Ectodermal cell (in vitro differentiated cells): ENCODE results near the gene COL25A1.

Experiments used
- H3K27ac ChIP-seq: 2 replicates; pipeline ENCODE4 v1.7.0; 2013; ENCODE audit warnings: mild to moderate bottlenecking, low read depth, low read length; ENCODE audit not compliant: insufficient read depth, poor library complexity, severe bottlenecking
- H3K27me3 ChIP-seq: 2 replicates; pipeline ENCODE4 v1.7.0; 2013; ENCODE audit warnings: mild to moderate bottlenecking, low read length; ENCODE audit not compliant: insufficient read depth, control insufficient read depth, poor library complexity, severe bottlenecking
- H3K36me3 ChIP-seq: one replicate; pipeline ENCODE4 v1.7.0; 2013; ENCODE audit warnings: low read length; ENCODE audit not compliant: control insufficient read depth, insufficient read depth
- H3K4me1 ChIP-seq: one replicate; pipeline ENCODE4 v1.7.0; 2013; ENCODE audit warnings: low read length; ENCODE audit not compliant: control insufficient read depth, insufficient read depth
- H3K4me3 ChIP-seq: 2 replicates; pipeline ENCODE4 v1.7.0; 2013; ENCODE audit warnings: low read depth, low read length, control low read depth; ENCODE audit not compliant: insufficient read depth
- H3K9me3 ChIP-seq: 2 replicates; pipeline ENCODE4 v1.7.0; 2013; ENCODE audit warnings: mild to moderate bottlenecking, low read length, moderate library complexity; ENCODE audit not compliant: control insufficient read depth
- whole genome bisulfite sequencing, 2 experiments: methylation state at CpG; one replicate each; pipeline ENCODE4 v1.1.7; 2013; ENCODE audit warnings: missing lambda C conversion rate in 2 of 2; 5-methylcytosine and 5-hydroxymethylcytosine counted together

COL25A1 gene

DNA sequence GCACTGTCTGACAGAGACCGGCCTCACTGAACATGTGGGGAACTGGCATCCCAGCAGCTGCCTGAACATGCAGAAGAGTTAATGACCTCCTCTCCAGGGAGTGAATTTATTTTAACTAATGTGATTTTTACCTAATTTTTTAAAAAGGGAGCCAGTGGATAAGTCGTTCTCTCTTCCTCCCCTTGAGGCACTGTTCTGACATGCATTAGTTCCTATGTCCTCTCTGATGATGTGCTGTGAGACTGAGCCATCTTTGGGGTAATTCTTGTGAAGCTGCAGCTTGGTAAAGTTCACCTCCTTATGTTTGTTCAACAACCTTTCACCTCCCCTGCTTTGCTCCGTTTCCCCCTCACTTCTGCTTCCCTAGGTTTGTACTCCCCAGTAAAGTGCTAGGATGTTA lies 139.7 kb downstream of the COL25A1 start:
- H3K4me1 ChIP-seq = peaks cover 8% of the 10 kb centered on the region
- no peaks in the 10 kb centered on the region for H3K27me3 ChIP-seq
- no peaks in the 10 kb centered on the region for H3K36me3 ChIP-seq
- H3K4me3 ChIP-seq = no peak overlapping the region
- no peaks in the 10 kb centered on the region for H3K9me3 ChIP-seq
- no peak overlapping the region for H3K27ac ChIP-seq
- WGBS, 2 experiments = 81 to 93% methylated on average over 3 of the region's 3 CpGs

DNA sequence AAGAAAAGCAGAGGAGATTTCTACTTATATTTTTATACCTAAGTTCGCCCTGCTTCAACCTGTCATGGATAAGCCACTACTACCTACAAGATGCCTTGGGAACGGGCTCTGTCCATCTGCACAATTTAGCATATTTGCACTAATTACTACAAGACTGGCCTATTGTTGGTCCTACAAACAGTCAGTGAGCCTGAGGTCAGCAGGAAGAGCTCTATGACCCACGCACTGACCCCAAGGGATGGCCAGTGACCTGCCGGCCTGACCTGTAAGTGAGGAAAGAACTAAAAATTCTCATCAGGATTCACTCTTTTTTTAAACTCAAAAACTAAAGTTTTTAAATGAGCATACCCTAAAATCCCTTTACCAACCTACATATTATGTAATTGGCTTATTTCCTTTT lies 142.0 kb downstream of the COL25A1 start:
- H3K27ac ChIP-seq = no peak overlapping the region
- H3K36me3 ChIP-seq = no peaks in the 10 kb centered on the region
- peaks cover 8% of the 10 kb centered on the region for H3K4me1 ChIP-seq
- H3K4me3 ChIP-seq = no peak overlapping the region
- 85 to 88% methylated on average over 4 of the region's 4 CpGs for WGBS, 2 experiments
- H3K27me3 ChIP-seq = no peaks in the 10 kb centered on the region
- H3K9me3 ChIP-seq = no peaks in the 10 kb centered on the region

DNA sequence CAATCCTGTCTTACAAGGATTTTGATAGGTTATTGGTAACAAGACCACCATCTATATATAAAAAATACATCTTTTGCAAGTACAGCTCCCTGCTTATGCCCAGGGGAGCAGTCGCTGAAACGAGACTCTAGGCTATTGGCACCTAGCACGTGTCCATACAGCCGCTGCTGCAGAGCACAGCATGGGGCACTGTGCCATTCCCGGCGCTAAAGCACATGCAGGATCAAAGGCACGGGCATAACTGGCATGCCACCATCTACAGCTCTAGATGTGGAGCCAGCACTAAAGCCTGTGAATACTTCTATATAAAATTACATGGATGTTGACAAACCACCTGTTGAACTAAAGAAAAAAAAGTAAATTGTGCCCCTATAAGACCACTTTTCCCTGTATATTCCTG lies 144.8 kb downstream of the COL25A1 start:
- H3K27me3 ChIP-seq = no peaks in the 10 kb centered on the region
- no peaks in the 10 kb centered on the region for H3K4me1 ChIP-seq
- H3K9me3 ChIP-seq = no peaks in the 10 kb centered on the region
- 87 to 92% methylated on average over 7 of the region's 7 CpGs for WGBS, 2 experiments
- no peak overlapping the region for H3K4me3 ChIP-seq
- no peak overlapping the region for H3K27ac ChIP-seq
- no peaks in the 10 kb centered on the region for H3K36me3 ChIP-seq

DNA sequence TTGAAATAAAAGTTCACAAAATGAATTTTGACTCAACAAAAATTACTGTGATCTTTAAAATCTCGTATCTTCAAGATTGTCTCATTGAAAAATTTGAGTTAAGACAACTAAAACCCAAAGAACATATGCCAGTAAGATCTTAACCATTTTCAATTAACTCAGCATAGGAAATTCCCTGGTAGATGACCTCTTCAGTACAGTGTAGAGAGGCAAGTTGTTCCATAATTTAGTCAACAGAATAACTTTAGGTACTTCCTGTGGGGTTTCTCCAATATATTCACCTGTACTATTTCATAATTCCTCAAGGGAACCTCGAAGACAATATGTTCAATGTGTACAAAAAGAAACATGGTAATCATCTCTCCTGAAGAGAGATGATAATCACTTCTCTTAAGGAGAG lies 145.3 kb downstream of the COL25A1 start:
- no peak overlapping the region for H3K4me3 ChIP-seq
- H3K9me3 ChIP-seq = no peaks in the 10 kb centered on the region
- 92 to 94% methylated on average over 1 to 2 of the region's 2 CpGs for WGBS, 2 experiments
- no peaks in the 10 kb centered on the region for H3K27me3 ChIP-seq
- no peaks in the 10 kb centered on the region for H3K36me3 ChIP-seq
- H3K4me1 ChIP-seq = no peaks in the 10 kb centered on the region
- no peak overlapping the region for H3K27ac ChIP-seq

DNA sequence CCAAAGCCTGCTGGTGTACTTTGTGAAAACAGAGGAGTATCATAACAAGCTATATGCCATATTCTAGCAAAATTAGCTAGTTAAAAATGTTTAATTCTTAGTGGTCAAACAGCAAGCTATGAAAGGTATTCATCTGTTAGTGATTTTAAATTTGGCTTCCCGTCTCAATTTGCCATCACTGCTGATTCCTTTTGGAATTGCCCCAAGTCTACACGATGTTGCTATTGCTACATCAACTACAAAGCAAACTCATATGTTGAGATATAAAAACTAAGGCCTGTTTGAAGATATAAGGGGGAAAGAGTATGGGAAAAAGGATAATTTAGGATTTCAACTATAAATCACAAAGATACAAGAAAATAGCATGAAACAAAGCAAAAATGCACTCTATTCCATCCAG lies 146.1 kb downstream of the COL25A1 start:
- Histone ChIP-seq H3K36me3 (no peaks in the 10 kb centered on the region), H3K9me3 (no peaks in the 10 kb centered on the region), H3K4me1 (no peaks in the 10 kb centered on the region), H3K4me3 (no peak overlapping the region), H3K27me3 (no peaks in the 10 kb centered on the region), H3K27ac (no peak overlapping the region)
- 89 to 100% methylated on average over 1 of the region's 2 CpGs for WGBS, 2 experiments

DNA sequence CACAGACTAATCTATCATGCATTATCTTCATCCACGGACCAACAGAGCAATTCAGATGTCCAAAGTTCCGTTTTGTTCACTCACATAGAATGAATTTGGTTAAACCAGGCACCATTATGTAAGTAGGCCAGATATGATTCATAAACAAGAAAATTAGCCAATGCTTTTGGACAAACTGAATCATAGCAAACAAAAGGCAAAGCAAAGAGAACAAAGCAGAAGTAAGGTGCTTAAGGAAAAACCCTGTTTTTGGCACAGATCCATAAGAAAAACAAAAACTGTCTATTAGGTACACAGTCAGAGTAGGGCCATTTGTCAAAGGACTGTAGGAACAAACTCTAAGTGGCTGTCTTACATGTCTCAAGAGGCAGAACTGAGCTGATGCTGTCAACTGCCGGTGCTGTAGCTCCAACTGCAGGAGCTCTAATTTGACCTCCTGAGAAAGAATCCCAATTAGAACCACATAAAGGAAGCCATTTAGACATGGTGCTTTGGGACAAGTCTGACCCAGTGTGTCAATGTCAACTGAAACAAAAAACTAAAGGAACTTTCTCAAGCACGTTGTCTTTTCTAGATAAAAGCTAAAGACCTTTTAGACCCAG lies 146.7 kb downstream of the COL25A1 start:
- 85 to 87% methylated on average over 4 of the region's 4 CpGs for WGBS, 2 experiments
- Histone ChIP-seq H3K36me3 (no peaks in the 10 kb centered on the region), H3K27me3 (no peaks in the 10 kb centered on the region)

DNA sequence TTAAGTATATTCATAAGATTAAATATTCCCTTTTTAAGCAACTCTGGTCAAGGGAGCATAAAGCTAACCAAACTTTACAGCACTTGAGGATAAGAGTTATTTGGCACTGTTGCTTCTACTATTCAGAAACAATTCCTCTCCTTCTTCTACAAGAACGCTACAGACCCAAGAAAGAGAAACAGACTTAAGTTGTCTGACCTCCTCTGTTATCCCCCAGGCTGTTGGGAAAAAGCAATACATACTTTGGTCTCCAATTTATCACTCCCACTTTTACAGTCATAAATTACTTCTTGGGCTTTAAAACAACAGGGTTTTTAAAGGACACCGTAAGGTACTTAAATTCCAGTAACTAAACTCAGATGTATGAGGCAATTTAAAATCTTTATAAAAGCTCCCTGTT lies 147.4 kb downstream of the COL25A1 start:
- WGBS, 2 experiments = 91% methylated on average over 1 to 2 of the region's 2 CpGs
- Histone ChIP-seq H3K36me3 (no peaks in the 10 kb centered on the region), H3K27ac (no peak overlapping the region), H3K27me3 (no peaks in the 10 kb centered on the region), H3K4me1 (no peaks in the 10 kb centered on the region), H3K9me3 (no peaks in the 10 kb centered on the region), H3K4me3 (no peak overlapping the region)

More for the DNA sequence above, 146.7 kb downstream of the COL25A1 start:
- Histone ChIP-seq H3K4me3 (no peak overlapping the region), H3K27ac (no peak overlapping the region), H3K9me3 (no peaks in the 10 kb centered on the region), H3K4me1 (no peaks in the 10 kb centered on the region)

DNA sequence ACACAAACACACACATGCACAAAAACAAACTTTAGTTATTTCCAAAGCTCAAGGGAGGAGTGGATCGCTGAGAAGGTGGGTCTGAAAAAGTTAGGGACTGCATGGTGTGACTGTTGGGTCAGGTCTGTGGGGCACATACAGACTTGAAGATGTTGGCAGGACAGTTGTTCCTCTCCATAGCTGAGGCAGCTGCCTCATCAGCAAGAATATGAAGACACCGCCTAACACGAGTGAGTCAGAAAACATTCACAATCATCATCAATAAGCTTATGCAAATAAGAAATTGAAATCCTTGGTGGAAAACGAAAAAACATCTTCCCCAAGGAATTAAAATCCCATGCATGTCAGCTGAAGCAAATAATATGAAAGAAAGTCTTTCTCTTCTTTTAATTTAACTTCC lies 148.0 kb downstream of the COL25A1 start:
- no peaks in the 10 kb centered on the region for H3K27me3 ChIP-seq
- H3K9me3 ChIP-seq = no peaks in the 10 kb centered on the region
- H3K4me3 ChIP-seq = no peak overlapping the region
- no peaks in the 10 kb centered on the region for H3K4me1 ChIP-seq
- H3K36me3 ChIP-seq = no peaks in the 10 kb centered on the region
- WGBS, 2 experiments = 85 to 95% methylated on average over 4 of the region's 4 CpGs
- no peak overlapping the region for H3K27ac ChIP-seq

DNA sequence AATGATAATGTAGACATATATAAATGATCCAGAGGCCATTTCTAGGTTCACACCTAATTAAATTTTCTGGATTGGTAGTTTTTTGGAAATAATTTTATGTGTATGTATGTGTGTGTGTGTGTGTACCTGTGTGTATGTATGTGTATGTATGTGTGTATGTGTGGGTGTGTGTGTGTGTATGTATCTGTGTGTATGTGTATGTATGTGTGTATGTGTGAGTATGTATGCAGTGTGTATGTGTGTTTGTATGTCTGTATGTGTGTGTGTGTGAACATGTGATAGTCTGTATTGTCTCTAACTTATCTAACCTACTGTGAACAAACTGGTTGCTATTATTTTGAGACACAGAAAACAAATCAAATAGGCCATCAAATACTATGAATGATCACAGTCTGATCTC lies 152.6 kb downstream of the COL25A1 start:
- Histone ChIP-seq H3K4me3 (no peak overlapping the region), H3K9me3 (no peaks in the 10 kb centered on the region), H3K27me3 (no peaks in the 10 kb centered on the region), H3K27ac (no peak overlapping the region), H3K4me1 (no peaks in the 10 kb centered on the region), H3K36me3 (no peaks in the 10 kb centered on the region)

DNA sequence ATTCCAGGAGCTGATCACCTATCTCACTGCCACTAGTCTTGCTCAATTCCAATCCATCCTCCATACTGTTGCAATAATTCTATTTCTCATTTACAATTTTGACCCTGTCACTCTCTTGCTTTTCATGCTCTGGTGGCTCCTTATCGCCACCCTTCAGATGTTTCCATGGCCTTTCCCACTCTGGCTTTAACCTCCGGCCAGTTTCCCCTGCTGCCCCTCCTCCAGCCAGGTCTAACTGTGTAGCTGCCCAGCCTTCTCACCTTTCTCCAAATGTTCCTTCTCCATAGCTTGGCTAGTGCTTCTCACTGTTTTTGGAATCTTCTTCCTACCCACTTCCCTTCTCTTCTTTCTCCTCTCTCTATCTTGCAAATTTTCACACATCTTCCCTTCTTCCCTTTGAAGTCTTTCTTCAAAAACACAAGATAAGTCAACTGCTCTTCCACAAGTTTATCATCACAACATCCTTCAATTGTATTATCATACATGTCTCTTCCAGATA lies 153.8 kb downstream of the COL25A1 start:
- no peak overlapping the region for H3K27ac ChIP-seq
- 89 to 90% methylated on average over 2 of the region's 2 CpGs for WGBS, 2 experiments
- H3K9me3 ChIP-seq = no peaks in the 10 kb centered on the region
- no peak overlapping the region for H3K4me3 ChIP-seq
- H3K4me1 ChIP-seq = no peaks in the 10 kb centered on the region
- H3K36me3 ChIP-seq = no peaks in the 10 kb centered on the region
- no peaks in the 10 kb centered on the region for H3K27me3 ChIP-seq

DNA sequence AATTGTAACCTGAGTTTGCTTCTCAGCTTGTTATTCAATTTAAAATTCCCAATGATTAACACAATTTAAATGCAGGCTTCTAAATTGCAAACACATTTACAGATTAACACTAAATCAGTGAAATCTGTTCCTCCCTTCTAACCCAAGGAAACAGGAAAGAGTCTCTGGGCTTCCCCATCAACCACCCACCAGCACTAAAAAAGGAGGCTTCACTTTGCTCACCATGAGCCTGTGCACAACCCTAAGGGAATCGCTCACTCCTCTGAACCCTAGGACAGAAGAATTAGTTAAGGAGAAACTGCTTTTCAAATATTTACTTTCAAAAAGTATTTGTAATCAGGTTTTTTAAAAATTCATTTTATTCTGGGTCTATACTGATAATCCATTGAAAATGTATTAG lies 155.3 kb downstream of the COL25A1 start:
- Histone ChIP-seq H3K4me1 (no peaks in the 10 kb centered on the region), H3K9me3 (no peaks in the 10 kb centered on the region), H3K27me3 (no peaks in the 10 kb centered on the region), H3K36me3 (no peaks in the 10 kb centered on the region), H3K27ac (no peak overlapping the region), H3K4me3 (no peak overlapping the region)
- WGBS, 2 experiments = 100% methylated on average over 1 of the region's 1 CpG; no CpG with 5 or more reads in 1 of the 2 experiments
